HG03039 (cell line): Measurements from ENCODE around the gene PLXNA4.
"Not testable (repeated sequence)": the region's sequence is repeated elsewhere in the genome, so short reads cannot be mapped to it uniquely, and the experiment has no call there.

ENCODE experiments used
- ATAC-seq: cut with Tn5 transposase; IDR thresholded peaks from one replicate; pipeline ENCODE4 v1.9.1; 2021; ENCODE audit warnings: mild to moderate bottlenecking, moderate library complexity; ENCODE audit not compliant: unreplicated experiment

PLXNA4 gene

GRCh38 chr7:132398253-132398925, 177.9 kb downstream of the PLXNA4 start:
- no peak for ATAC-seq

- ATAC-seq = no peak
Measured at GRCh38 chr7:132397070-132397469, 179.2 kb downstream of the PLXNA4 start.

DNA sequence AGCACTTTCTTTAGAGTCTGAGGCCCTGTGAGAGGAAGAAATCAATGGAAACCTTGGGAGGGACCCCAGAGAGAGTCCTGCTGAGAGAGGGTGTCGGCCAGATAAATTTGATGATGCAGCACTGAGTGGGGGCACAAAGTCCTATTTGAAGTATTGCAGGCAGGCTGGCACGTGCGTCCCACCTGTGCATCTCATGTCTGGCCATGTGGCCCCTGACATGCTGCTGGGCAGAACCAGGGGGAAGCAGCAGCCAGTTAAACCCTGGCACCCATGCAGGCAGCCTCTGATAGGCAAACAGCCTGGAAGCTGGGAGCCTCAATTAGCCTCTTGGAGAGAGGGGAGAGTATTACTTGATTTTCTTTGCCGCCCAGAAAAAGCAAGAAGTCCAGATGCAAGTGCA, 180.9 kb downstream of the PLXNA4 start:
- ATAC-seq = no peak

DNA sequence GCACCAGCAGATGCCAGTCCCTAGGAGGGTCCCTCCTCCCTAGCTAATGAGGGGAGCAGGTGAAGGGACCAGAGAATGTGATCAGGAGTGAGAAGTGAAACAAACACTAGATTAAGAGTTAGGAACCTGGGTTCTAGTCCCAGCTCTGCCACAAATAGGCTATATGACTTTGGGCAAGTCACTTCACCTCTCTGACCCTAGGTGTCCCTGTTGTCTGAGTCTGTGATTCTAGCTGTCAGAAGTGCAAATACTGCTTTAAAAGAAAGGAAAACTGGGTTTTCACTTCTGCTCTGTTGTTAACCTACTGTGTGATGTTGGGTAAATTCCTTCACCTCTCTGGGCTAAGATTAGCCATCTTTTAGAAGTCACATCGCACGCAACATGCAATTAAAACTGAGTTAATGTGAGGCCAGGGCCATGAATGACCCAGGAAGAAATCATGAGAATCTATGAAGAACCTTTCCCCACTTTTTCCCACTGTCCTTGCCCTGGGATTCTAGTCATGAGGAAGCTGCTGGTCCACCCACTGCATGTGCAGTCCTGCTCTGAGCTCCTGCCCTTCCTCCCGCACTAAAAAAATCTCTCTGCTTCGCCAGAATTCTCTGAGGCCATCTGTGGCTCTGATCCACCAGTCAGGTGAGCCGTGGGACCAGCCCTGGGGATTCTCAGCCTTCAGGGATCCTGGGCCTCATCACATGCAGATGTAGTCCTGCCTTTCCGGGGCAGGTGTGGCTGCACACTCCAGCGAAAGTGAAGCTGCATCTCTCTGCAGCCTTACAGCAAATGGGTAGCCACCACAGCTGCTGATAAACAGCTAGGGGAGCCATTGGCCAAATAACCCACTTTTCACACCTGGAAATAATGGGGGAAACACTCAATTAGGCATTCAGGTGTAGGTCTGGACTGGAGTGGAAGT, 181.7 kb downstream of the PLXNA4 start:
- ATAC-seq = no peak

GRCh38 chr7:132393789-132394261, 182.4 kb downstream of the PLXNA4 start:
- no peak for ATAC-seq

- no peak for ATAC-seq
Measured at GRCh38 chr7:132392713-132393112, 183.6 kb downstream of the PLXNA4 start.

DNA sequence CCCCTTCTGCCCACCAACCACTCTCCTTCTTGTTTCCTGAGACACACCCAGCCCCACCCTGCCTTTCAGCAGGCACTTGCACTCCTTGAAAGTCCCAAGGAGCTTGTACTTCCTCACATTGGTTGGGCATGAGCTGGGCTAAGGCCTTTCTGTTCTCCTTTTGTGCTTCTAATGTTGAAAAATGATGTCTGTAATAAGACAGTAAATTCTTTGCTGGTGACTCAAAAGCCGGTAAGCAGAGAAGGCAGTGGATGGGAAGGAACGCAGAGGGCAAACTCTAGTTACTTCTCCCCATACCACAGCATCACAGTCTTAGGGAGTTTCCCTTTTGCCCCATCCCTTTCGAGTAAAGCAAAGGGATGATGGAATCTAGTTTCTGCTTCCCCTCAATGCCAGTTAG, 185.6 kb downstream of the PLXNA4 start:
- no peak for ATAC-seq

DNA sequence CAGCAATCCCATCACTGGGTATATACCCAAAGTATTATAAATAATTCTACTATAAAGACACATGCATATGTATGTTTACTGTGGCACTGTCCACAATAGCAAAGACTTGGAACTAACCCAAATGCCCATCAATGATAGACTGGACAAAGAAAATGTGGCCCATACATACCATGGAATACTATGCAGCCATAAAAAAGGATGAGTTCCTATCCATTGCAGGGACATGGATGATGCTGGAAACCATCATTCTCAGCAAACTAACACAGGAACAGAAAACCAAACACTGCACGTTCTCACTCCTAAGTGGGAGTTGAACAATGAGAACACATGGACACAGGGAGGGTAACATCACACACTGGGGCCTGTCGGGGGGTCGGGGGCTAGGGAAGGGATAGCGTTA, 186.2 kb downstream of the PLXNA4 start:
- not testable (repeated sequence) for ATAC-seq

DNA sequence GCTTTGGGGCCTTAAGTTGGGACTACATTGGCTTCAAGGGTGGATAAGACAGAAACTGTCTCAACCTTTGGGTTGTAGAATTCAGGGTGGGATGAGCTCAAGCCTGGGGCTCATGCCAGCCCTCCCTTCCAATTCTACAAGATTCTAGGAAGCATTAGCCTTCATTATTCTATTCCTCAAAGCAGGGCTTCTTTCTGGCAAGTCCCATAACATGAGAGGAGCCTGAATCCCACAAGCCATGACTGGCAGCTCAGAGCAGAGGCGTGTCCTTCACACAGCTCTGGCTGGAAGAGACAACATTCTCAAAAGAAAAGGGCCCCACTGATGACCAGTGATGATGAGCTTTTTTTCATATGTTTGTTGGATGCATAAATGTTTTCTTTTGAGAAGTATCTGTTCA, 187.6 kb downstream of the PLXNA4 start:
- ATAC-seq = no peak

GRCh38 chr7:132387596-132387995, 188.7 kb downstream of the PLXNA4 start:
- no peak for ATAC-seq

GRCh38 chr7:132386201-132386681, 190.0 kb downstream of the PLXNA4 start:
- ATAC-seq = no peak

- no peak for ATAC-seq
Measured at GRCh38 chr7:132383962-132384361, 192.3 kb downstream of the PLXNA4 start.

DNA sequence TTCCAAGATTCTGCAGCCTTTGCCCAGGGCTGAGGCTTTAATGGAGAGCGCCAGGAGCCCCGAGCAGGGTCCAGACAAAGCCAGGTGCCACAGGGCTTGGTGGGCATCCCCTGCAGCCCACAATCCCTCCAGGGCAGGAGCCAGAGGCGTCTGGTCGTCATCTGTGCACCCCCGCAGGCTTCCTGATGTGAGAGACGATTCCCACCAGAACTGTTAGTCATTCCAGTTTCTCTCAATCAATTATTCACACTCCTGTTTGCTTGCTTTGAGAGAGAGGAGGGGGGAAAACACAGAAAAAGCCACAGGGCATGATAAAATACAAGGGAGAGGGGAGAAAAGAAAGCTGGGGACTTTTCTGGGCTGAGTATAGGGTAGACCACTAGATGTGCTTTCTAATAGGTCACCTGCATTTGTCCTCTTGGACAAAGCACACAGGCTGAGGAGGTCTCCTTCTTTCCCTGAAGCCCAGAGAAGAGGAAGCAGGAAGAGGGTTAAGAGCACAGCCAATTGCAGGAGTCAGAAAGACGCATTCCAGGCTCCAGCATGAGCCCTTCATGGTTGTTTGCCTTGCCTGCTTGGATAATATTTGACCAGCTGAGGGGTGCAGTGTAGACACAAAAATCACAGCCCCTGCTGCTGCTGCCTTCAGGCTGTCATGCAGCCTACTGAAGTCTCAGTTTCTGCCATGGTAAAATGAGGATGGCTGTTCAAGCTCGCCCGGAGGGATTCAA, 194.4 kb downstream of the PLXNA4 start:
- no peak for ATAC-seq

GRCh38 chr7:132380059-132380458, 196.2 kb downstream of the PLXNA4 start:
- no peak for ATAC-seq

DNA sequence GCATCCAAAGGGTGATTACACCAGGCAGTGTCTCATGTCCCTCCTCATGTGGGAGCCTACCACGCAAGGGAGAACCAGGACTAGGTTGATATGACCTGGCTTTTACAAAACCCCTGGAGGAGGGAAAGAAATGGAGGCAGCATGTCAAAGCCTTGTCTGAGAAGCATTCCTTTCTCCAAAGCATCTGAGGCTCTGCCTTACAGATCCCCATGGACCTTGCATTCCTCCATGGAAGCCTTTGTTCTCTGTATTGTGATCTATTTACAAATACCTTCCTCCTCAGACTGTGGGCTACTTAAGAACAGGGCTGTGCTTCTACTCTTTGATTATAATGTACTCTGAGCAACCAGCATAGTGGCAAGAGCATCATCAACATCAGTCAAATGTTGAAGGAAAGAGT, 197.0 kb downstream of the PLXNA4 start:
- ATAC-seq = no peak

DNA sequence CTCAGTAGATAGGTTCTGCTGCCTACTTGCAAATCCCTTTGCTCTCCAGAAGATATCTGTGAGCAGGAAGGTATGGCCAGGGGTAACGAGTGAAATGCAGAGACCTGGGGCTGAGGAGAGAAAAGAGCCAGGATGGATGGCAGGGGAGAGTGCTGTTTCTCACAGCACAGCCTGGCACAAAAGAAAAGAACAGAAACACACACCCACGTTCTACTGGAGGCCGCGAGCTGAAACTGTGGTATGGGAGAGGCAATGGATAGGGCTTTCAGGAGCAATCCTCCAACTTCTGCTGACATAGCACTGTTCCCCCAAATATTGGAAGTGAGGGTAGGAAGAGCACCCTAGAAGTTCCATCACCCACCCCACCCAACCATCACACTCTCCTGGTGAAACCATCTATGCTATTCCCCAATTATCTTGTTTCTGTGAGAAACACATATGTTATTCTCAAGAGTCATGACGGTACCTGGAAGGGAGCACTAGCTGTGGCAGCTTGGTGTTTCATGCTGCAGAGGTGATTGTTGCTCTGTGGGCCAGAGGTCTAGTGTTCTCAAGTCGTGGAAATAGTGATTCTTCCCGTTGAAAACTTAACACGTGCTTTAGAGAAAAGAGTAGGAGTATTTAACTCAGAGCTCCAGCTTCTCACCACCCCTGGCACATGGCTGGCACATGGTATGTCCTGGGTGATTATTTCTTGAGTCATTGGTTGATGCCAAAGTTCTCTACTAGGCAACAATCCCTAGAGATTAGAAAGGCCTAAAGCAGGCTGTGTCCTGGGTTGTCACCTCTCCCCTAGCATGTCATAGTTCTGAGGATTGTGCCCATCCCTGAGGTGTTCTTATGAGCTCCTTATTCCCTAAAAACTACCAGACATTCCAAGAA, 198.3 kb downstream of the PLXNA4 start:
- ATAC-seq = no peak

GRCh38 chr7:132377015-132377414, 199.3 kb downstream of the PLXNA4 start:
- no peak for ATAC-seq

- ATAC-seq = no peak
Measured at GRCh38 chr7:132376361-132377013, 199.8 kb downstream of the PLXNA4 start.

DNA sequence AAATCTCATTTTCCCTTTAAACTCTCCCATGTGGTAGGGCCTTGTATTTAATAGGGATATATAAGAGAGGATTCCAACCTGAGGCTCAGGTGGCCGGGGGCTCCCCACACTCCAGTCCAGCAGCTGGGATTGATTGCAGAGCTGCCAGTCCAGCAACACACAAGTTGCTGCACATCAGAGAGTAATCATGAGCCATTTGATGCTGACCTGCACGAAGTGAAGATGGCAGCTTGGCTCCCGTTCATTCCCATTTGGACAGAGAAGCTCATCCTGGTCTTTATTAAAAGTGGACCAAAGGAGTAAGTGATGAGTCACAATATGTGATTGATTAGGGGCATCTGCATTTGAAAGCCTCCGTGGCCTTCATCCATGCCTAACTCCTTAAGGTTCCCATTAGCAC, 202.4 kb downstream of the PLXNA4 start:
- ATAC-seq = no peak

DNA sequence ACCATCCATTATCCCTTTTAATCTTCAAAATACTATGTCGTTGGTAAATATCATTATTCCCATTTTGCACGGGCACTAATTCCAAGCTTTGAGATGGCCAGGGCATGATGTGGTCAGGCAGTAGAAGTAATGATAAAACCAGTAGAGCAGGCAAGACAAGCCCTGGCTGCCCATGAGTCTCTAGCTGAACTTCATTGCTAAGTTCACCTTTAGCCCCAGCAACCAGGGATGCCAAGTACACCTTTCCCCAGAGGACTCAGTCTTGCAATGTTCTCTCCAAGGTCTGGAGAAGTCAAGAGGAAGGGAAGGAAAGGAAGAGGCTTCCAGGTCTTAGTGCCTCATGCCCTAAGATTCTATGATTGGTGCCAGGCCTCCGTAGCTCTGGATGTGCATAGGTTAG, 203.2 kb downstream of the PLXNA4 start:
- ATAC-seq = no peak
